K562 (cell line): ENCODE data around the gene EFNA2. TPM values are rescaled to one million over a fixed set of nuclear protein-coding genes. Genes with fewer than 3 reads are reported as not detected.

Experiments used
- ARID2 ChIP-seq: fragments of 450-650 bp; IDR thresholded peaks from 2 replicates; pipeline ENCODE4 v1.6.1; 2017; ENCODE audit warnings: antibody characterized with exemption, mild to moderate bottlenecking
- CXXC5 ChIP-seq: fragments of 250-450 bp; sonication (Bioruptor Pico); IDR thresholded peaks from 2 replicates; pipeline ENCODE4 v1.8.0; 2022; ENCODE audit warnings: inconsistent platforms, mild to moderate bottlenecking, moderate library complexity
- FOXA3 ChIP-seq, 2 experiments: fragments of 450-650 bp in 1 of 2; sonication (generic) in 1 of 2; formaldehyde crosslinking; IDR thresholded peaks in 1 of 2; conservative IDR thresholded peaks in 1 of 2; 2 replicates each; pipeline versions ENCODE4 v1.4.0 to v1.8.0; 2020 to 2022; ENCODE audit warnings: mild to moderate bottlenecking in 2 of 2, missing genetic modification reagents in 1 of 2
- GTF2B ChIP-seq: IDR thresholded peaks from 2 replicates; pipeline ENCODE4 v1.6.1; 2011; ENCODE audit not compliant: insufficient read length; ENCODE audit errors: extremely low read depth
- LARP7 ChIP-seq: fragments of 450-650 bp; IDR thresholded peaks from 2 replicates; pipeline ENCODE4 v1.6.1; 2016
- MCM7 ChIP-seq, 2 experiments: fragments of 450-650 bp; IDR thresholded peaks; 2 replicates each; pipeline ENCODE4 v1.6.1; 2016 to 2018
- PML ChIP-seq: IDR thresholded peaks from 2 replicates; pipeline ENCODE4 v1.6.1; 2012; ENCODE audit warnings: low read length, inconsistent platforms
- RBM22 ChIP-seq: fragments of 200-400 bp; formaldehyde crosslinking; IDR thresholded peaks from 2 replicates; pipeline ENCODE4 v1.6.1; 2018; ENCODE audit warnings: low read length, low read depth; ENCODE audit not compliant: poor library complexity, severe bottlenecking
- SIN3B ChIP-seq: fragments of 450-650 bp; IDR thresholded peaks from 2 replicates; pipeline ENCODE4 v1.6.1; 2017; ENCODE audit warnings: low read depth, mild to moderate bottlenecking, moderate library complexity
- ZBTB17 ChIP-seq: fragments of 450-650 bp; formaldehyde crosslinking; IDR thresholded peaks from 2 replicates; pipeline ENCODE4 v1.4.0; 2020; ENCODE audit warnings: mild to moderate bottlenecking
- ZBTB49 ChIP-seq: sonication (generic); formaldehyde crosslinking; IDR thresholded peaks from 2 replicates; pipeline ENCODE4 v1.8.0; 2022; ENCODE audit warnings: missing genetic modification reagents, mild to moderate bottlenecking, borderline replicate concordance
- ZMIZ1 ChIP-seq, 2 experiments: fragments of 150-350 bp in 1 of 2; IDR thresholded peaks; 2 replicates each; pipeline ENCODE4 v1.6.1; 2012 to 2016; ENCODE audit warnings: low read depth in 2 of 2, low read length in 2 of 2, mild to moderate bottlenecking in 1 of 2, moderate library complexity in 1 of 2
- ZNF232 ChIP-seq: sonication (generic); formaldehyde crosslinking; IDR thresholded peaks from 2 replicates; pipeline ENCODE4 v1.8.0; 2022; ENCODE audit warnings: mild to moderate bottlenecking, missing genetic modification reagents
- polyA plus RNA-seq, 8 experiments: library from polyadenylated mRNA; depleted of rRNA in 4 of 8; stranded (reverse) in 5 of 8; unstranded in 3 of 8; fragments of >200 nt; fragmentation: Nextera tagmentation in 2 of 8; fragmentation: Illumina TruSeq in 1 of 8; extraction: Ambion mirVana in 2 of 8; extraction: Trizol in 1 of 8; gene quantifications; 2 replicates each; pipeline versions ENCODE4 v1.2.1 to v1.2.3, GENCODE V29; 2011 to 2014; ENCODE audit warnings: inconsistent platforms in 1 of 8, missing spikeins in 1 of 8
- total RNA-seq, 7 experiments: library from RNA; depleted of rRNA in 6 of 7; stranded (reverse); fragments of >200 nt in 6 of 7; fragmentation: Illumina TruSeq in 2 of 7; extraction: Trizol in 2 of 7; gene quantifications; 2 replicates each; pipeline versions ENCODE4 v1.2.1 to v1.2.3, GENCODE V29; 2011 to 2021; ENCODE audit warnings: low replicate concordance in 1 of 7

The EFNA2 gene
- total and polyA plus RNA-seq, 9 of the 15 experiments (the other 6 are each of a cell fraction or from before 2014, with no cell fraction given), result 0.11 to 0.44 (median 0.15) TPM; not detected in 6

- TF ChIP-seq FOXA3 (CRISPR knock-in tag; conservative IDR thresholded peaks at IDR 0.05 in 1 of 2, IDR thresholded peaks at IDR 0.05 in 1 of 2) (no peak), ZMIZ1 (IDR thresholded peaks at IDR 0.05; ENCODE audit: low read depth in 2 of 2, low read length in 2 of 2) (0 out of 4 replicates have a peak, but pooled peaks of 1 of the 2 experiments have one; percentile 33), ZBTB49 (CRISPR knock-in tag) (no peak), CXXC5 (CRISPR knock-in tag) (peak; percentile 99), ARID2 (no peak), LARP7 (no peak), MCM7 (IDR thresholded peaks at IDR 0.05) (no peak), PML (no peak), ZNF232 (CRISPR knock-in tag) (no peak), SIN3B (peak; percentile 76), ZBTB17 (CRISPR knock-in tag) (peak; percentile 67; the same call in 1 of the 2 replicates), RBM22 (no peak), GTF2B (no peak)
These were observed 45.6 kb upstream of the EFNA2 start (continued) for GRCh38 chr19:1239796-1240737.
